ENCODE measurements around the gene HES2.
A peak's percentile ranks its signal among the peaks of the same experiment; 100 is the strongest.
"Not testable (repeated sequence)": the region's sequence is repeated elsewhere in the genome, so short reads cannot be mapped to it uniquely, and the experiment has no call there.

HES2 gene, protein sequence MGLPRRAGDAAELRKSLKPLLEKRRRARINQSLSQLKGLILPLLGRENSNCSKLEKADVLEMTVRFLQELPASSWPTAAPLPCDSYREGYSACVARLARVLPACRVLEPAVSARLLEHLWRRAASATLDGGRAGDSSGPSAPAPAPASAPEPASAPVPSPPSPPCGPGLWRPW

GRCh38 chr1:6419804-6420453 lies at the start of gene HES2:
Gene HES2 (minus strand): TSS chr1:6419919. CDS start chr1:6419820, 99 bp downstream.
- DNase-seq, result peak; percentile 21

DNA sequence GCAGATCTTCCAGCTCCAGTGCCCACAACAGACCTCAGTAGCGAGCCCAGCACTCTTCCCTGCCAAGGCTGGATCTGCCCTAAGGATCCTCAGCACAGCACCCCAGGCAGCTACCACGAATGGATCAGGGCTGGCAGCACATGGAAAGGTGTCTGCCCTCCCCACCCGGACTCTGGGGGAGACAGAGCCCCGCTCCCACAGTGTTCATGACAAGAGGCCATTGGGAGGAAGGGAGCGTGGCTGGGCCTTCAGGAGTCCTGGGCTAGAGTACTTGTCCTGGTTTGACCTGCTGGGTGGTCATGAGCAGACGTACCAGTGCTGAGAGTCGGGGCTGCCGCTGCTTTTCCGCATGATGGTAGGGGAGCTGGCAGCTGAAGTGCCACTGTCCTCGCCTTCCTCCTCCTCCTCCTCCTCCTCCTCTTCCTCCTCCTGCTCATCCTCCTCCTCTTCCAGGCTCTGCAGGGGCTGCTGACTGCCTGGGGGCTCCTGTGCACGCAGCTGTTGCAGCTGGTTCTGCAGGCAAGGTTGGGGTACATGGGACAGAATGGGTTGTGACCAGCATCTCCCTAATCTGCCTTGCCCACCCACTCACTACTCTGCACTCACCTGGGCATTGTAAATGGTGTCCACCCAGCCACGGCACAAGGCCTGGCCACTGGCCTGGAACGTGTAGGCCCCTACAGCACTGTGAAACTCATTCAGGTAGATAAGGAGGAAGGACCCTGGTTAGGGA lies 49.2 kb upstream of the HES2 start:
- DNase-seq, result no peak

DNA sequence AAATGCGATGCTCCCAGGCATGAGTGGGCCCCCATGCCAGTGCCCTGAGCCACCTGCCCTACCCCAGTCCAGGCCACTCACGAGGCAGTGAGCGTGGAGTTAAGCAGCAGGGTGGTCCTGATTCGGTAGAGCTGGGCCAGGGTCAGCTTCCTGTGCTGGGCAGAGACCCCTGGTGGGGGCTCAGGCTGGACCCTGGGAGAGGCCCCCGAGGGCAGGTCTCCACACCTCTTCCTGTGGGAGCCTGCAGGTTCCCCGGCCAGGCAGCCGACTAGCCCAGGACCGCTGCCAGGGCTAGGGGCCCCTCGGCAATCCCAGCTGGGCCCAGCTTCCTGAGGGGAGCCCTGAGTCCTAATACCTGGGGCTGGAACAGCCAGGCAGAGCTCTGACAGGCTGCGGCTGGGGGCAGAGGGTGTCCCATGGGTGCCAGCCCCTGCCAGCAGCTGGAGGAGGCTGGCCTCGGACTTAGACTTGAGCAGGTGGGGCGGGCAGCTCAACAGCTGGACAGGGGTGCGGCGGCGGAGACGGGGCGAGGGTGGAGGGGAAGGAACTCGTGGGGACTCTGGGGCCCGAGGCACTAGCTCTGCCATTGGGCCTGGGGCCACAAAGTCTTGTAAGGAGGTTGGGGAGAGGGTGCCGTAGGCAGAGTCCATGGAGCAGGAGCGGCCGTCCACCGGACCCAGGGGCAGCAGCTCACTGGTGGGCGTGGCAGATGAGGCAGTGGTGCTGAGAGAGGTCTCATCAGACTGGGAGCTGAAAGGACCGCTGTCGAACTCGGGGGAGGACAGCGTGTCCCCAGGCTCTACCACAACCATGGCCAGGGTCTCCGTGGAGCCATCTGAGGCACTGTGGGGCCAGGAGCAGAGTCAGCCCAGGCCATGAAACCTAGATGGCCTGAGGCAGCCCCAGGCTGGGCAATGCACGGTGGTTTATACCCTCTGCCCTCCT lies 48.3 kb upstream of the HES2 start:
- no peak for DNase-seq

- DNase-seq, result no peak
Measured at GRCh38 chr1:6467224-6467623, 47.5 kb upstream of the HES2 start.

- no peak for DNase-seq
Measured at GRCh38 chr1:6466751-6467150, 47.0 kb upstream of the HES2 start.

DNA sequence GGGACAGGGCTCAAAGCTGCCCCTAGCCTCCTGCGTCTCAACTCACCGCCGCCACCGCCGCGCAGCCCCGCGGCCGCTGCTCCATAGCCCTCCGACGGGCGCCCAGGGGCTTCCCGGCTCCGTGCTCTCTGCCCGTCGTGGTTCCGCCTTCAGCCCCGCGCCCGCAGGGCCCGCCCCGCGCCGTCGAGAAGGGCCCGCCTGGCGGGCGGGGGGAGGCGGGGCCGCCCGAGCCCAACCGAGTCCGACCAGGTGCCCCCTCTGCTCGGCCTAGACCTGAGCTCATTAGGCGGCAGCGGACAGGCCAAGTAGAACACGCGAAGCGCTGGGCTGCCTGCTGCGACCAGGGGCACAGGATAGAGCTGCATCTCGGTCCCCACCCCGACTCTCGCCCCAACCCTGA lies 46.3 kb upstream of the HES2 start, which contains the start of gene TNFRSF25:
Gene TNFRSF25, minus strand, starts transcription at position 151 of the 400 bp plus-strand sequence. Its CDS starts 66 bp downstream, at position 85.
- DNase-seq, result peak; percentile 74

DNA sequence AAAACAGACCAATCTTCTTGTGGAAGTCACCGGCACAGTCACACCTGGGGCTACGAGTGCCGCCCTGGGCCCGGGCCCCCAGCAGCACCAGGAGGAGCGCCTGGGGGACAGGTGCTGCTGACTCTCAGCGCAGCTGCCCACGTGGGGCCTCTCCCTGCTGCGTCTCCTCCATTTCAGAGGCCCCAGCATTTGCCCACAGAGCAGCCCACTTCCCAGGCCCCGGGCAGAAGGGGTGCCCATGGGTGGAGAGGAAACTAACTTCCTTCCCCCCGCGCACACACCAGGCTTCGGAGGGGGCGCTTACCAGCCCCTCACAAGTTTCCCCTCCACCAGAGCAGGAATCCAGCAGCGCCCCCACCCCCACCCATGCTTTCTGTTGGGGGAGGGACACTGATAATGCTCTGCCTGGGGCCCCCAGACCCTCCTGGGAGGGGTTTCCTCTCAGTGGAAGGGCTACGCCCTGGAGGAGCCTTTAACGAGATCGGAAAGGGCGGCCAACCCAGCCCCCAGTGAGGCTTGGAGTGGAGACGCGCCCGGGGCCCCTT lies 45.8 kb upstream of the HES2 start:
- DNase-seq, result peak; percentile 64

GRCh38 chr1:6464915-6465314 lies 45.2 kb upstream of the HES2 start:
- DNase-seq, result peak; percentile 26

- DNase-seq, result peak; percentile 63
Measured at GRCh38 chr1:6464514-6464836, 44.8 kb upstream of the HES2 start.

- DNase-seq, result no peak
Measured at GRCh38 chr1:6463120-6463412, 43.3 kb upstream of the HES2 start.

DNA sequence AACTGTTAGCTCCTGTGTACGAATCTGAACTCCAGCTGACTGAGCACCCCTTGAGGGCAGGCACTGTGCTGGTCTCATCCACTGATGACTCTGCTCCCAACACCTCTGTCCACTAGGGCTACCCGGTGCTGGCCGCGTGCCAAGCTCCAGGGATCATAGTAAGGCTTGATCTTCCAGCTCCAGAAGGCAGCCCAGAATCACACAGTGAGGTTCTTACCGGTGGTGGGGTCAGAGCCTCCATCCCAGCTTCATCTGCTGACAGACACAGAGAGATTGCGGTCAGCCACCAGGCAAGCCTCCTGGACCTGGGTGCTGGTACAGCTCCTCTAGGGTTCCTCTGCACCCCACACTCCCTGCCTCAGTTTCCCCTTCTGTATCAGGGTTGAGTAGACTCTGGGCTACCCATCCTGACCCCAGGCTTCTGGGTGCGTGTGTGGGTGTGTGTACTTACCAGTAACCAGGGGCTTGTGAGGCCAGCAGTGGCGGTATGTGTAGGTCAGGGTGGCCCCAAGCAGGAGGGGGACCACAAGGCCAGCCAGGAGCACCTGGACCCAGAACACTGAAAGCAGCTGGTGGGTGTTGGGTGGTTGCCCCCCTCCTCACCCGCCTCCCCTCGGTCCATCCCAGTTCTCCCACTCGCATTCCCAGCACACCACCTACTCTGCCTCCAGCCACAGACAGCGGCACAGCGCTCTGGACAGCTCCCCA lies 42.8 kb upstream of the HES2 start:
- DNase-seq, result no peak

GRCh38 chr1:6461538-6462411 lies 42.1 kb upstream of the HES2 start:
- peak; percentile 57 for DNase-seq

GRCh38 chr1:6461051-6461530 lies 41.4 kb upstream of the HES2 start:
- DNase-seq, result no peak

- DNase-seq, result peak; percentile 92
Measured at GRCh38 chr1:6460301-6461050, 40.8 kb upstream of the HES2 start.

- peak; percentile 67 for DNase-seq
Measured at GRCh38 chr1:6459850-6460265, 40.1 kb upstream of the HES2 start.

GRCh38 chr1:6456800-6457466 lies 37.2 kb upstream of the HES2 start:
- DNase-seq, result no peak

DNA sequence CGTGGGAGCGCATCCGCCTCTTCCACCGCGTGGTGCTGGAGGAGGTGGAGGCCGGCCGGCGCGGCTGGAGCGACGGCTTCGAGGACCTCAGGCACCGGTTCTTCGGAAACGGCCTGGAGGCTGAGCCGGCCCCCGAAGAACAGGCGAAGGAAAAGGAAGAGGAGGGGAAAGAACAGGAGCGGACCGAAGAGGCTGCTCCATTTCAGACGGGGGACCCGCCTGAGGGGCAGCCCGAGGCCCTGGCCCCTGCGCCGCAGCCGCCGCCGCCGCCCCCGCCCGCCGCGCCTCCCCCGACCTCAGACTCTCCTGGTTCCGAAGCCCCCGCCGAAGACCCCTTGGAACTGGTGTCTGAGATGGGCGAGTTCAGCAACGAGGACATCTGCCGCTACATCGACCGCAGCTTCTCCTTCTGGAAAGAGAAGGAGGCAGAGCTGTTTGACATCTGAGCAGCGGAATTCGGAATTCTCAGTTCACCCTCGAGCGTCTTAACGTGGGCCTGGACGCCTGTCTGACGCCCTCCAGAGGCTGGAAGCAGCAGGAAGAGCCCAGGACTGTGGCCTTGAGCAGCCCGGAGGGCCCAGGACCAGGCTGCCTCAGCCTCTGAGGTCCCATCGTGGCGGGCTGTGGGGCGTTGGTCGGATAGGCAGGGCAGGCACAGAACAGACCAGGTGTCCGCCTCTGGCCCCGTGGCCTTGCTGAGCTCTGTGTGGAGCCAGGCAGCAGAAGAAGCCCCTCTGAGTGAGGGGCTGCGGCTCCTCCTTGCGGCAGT lies 36.2 kb upstream of the HES2 start:
- not testable (repeated sequence) for DNase-seq

- peak; percentile 53 for DNase-seq
Measured at GRCh38 chr1:6454856-6455751, 35.4 kb upstream of the HES2 start.

All from activated naive CD4-positive, alpha-beta T cell treated with Interleukin-2 at 50 U/mL for 16 hours (primary cell).